K562 (cell line): ENCODE results near the gene POU2F3. TPM values are rescaled to one million over a fixed set of nuclear protein-coding genes. Genes with fewer than 3 reads are reported as not detected.

ENCODE experiments used
- ATAC-seq: fragments of 200-7000 bp; cut with Tn5 transposase; 3 replicates; pipeline ENCODE4 v1.9.1; 2020; ENCODE audit warnings: moderate library complexity
- BruUV-seq: library from RNA; stranded (reverse); fragments of 400-500 nt; replicated peaks from 2 replicates; lab custom pipeline; 2021; lab: Mats Ljungman, UMichigan
- CTCF ChIA-PET: fragments of 300-600 bp; formaldehyde crosslinking; extraction: SDS; loops from one replicate; lab custom pipeline; 2021; ENCODE audit warnings: low intra/inter-chr PET ratio; lab: Yijun Ruan, JAX
- POLR2A ChIA-PET: fragments of 300-600, 350-650 bp; sonication (Branson Sonifier 250); formaldehyde crosslinking; extraction: SDS; loops from one replicate; lab custom pipeline; 2021; ENCODE audit warnings: antibody characterized with exemption, inconsistent platforms; lab: Yijun Ruan, JAX
- DNase-seq, 4 experiments: peaks; one replicate each; pipeline versions ENCODE4 v3.0.0 to v3.0.0-alpha.2; 2011 to 2018; ENCODE audit warnings: low spot score in 3 of 4, mixed read lengths in 3 of 4; ENCODE audit errors: extremely low read depth in 1 of 4
- FAIRE-seq: peaks from 2 replicates; lab custom pipeline; 2011; peaks lifted over from hg19 to GRCh38; lab: Jason Lieb, UNC
- H2AFZ ChIP-seq: 2 replicates; pipeline ENCODE4 v1.6.0; 2011; ENCODE audit warnings: low read depth, low read length, control low read depth, inconsistent platforms
- H3K27ac ChIP-seq: fragments of 200-600 bp; 3 replicates; pipeline ENCODE4 v1.8.0; 2011; ENCODE audit warnings: low read depth, mild to moderate bottlenecking, control low read depth, inconsistent platforms, low read length, moderate library complexity, mixed read lengths; ENCODE audit errors: extremely low read depth
- H3K27me3 ChIP-seq, 2 experiments: fragments of 300-600 bp in 1 of 2; 2 replicates in 1 of 2; 3 replicates in 1 of 2; pipeline versions ENCODE4 v1.6.0 to v1.8.0; 2011; ENCODE audit warnings: inconsistent platforms in 2 of 2, low read length in 2 of 2, mild to moderate bottlenecking in 1 of 2, mixed read lengths in 1 of 2, moderate library complexity in 1 of 2; ENCODE audit not compliant: control insufficient read depth in 2 of 2, insufficient read depth in 2 of 2
- H3K36me3 ChIP-seq: fragments of 300-600 bp; 3 replicates; pipeline ENCODE4 v1.8.0; 2011; ENCODE audit warnings: mild to moderate bottlenecking, low read length, inconsistent platforms; ENCODE audit not compliant: control insufficient read depth, insufficient read depth
- H3K4me1 ChIP-seq, 2 experiments: fragments of 200-600 bp in 1 of 2; replicated peaks in 1 of 2; 2 replicates in 1 of 2; 3 replicates in 1 of 2; pipeline versions ENCODE4 v1.5.1 to v1.8.0; 2011; ENCODE audit warnings: inconsistent platforms in 2 of 2, low read length in 2 of 2, mild to moderate bottlenecking in 1 of 2, mixed read lengths in 1 of 2, moderate library complexity in 1 of 2; ENCODE audit not compliant: control insufficient read depth in 2 of 2, insufficient read depth in 2 of 2
- H3K4me2 ChIP-seq: 2 replicates; pipeline ENCODE4 v1.6.1; 2011; ENCODE audit warnings: low read length, control low read depth, inconsistent platforms, mixed read lengths; ENCODE audit not compliant: insufficient read depth
- H3K4me3 ChIP-seq: fragments of 200-600 bp; sonication (generic), shearing (Covaris generic); 2 replicates; pipeline ENCODE4 v1.5.1; 2016; ENCODE audit warnings: control low read depth, inconsistent platforms
- H3K79me2 ChIP-seq: fragments of 200-600 bp; 3 replicates; pipeline ENCODE4 v1.8.0; 2011; ENCODE audit warnings: low read length, inconsistent platforms; ENCODE audit not compliant: control insufficient read depth, insufficient read depth
- H3K9ac ChIP-seq, 2 experiments: 2 replicates each; pipeline versions ENCODE4 v1.6.0 to v1.6.1; 2011; ENCODE audit warnings: low read depth in 2 of 2, low read length in 2 of 2, control low read depth in 1 of 2, inconsistent platforms in 1 of 2, mild to moderate bottlenecking in 1 of 2, mixed read lengths in 1 of 2; ENCODE audit not compliant: insufficient read depth in 1 of 2
- H3K9me1 ChIP-seq: one replicate; pipeline ENCODE4 v1.6.0; 2011; ENCODE audit warnings: inconsistent platforms, mild to moderate bottlenecking, low read length, moderate library complexity; ENCODE audit not compliant: control insufficient read depth, insufficient read depth
- H3K9me3 ChIP-seq: replicated peaks from 2 replicates; pipeline ENCODE4 v1.5.1; 2011; ENCODE audit warnings: low read depth, low read length, inconsistent platforms; ENCODE audit not compliant: control insufficient read depth, insufficient read depth
- H4K20me1 ChIP-seq: replicated peaks from 2 replicates; pipeline ENCODE4 v1.6.1; 2011; ENCODE audit warnings: low read length, inconsistent platforms, mixed read lengths; ENCODE audit not compliant: control insufficient read depth, insufficient read depth
- NCOA1 ChIP-seq: fragments of 450-650 bp; IDR thresholded peaks from 2 replicates; pipeline ENCODE4 v1.6.1; 2016; ENCODE audit warnings: low read depth
- whole genome bisulfite sequencing: fragments of 100-300 bp; shearing (Covaris generic); methylation state at CpG from one replicate; pipeline ENCODE4 v1.1.6; 2016; ENCODE audit warnings: low coverage, mixed read lengths; ENCODE audit not compliant: insufficient coverage; ENCODE audit errors: missing lambda C conversion rate; 5-methylcytosine and 5-hydroxymethylcytosine counted together
- in situ Hi-C: fragments of 300-500 bp; cut with MboI; formaldehyde crosslinking; loops from 4 replicates; pipeline ENCODE4 v1.15.0; 2018; ENCODE audit warnings: inconsistent platforms, mixed read lengths
- intact Hi-C: fragments of 100-400 bp; cut with micrococcal nuclease; formaldehyde crosslinking; loops from 2 replicates; pipeline ENCODE4 v1.14.2; 2022
- polyA plus RNA-seq, 8 experiments: library from polyadenylated mRNA; depleted of rRNA in 4 of 8; stranded (reverse) in 5 of 8; unstranded in 3 of 8; fragments of >200 nt; fragmentation: Nextera tagmentation in 2 of 8; fragmentation: Illumina TruSeq in 1 of 8; extraction: Ambion mirVana in 2 of 8; extraction: Trizol in 1 of 8; gene quantifications; 2 replicates each; pipeline versions ENCODE4 v1.2.1 to v1.2.3, GENCODE V29; 2011 to 2014; ENCODE audit warnings: inconsistent platforms in 1 of 8, missing spikeins in 1 of 8
- total RNA-seq, 7 experiments: library from RNA; depleted of rRNA in 6 of 7; stranded (reverse); fragments of >200 nt in 6 of 7; fragmentation: Illumina TruSeq in 2 of 7; extraction: Trizol in 2 of 7; gene quantifications; 2 replicates each; pipeline versions ENCODE4 v1.2.1 to v1.2.3, GENCODE V29; 2011 to 2021; ENCODE audit warnings: low replicate concordance in 1 of 7
- TF ChIP-seq, protein P1 (sequence below), 3 experiments: IDR thresholded peaks in 2 of 3; conservative IDR thresholded peaks in 1 of 3; 2 replicates each; pipeline ENCODE4 v1.5.1; 2011 to 2012; ENCODE audit warnings: low read length in 3 of 3, mild to moderate bottlenecking in 3 of 3, control low read depth in 2 of 3, improper control_type of control experiment in 1 of 3, inconsistent platforms in 1 of 3, low read depth in 1 of 3, mixed read lengths in 1 of 3, moderate library complexity in 1 of 3; ENCODE audit not compliant: insufficient read depth in 2 of 3

The POU2F3 gene
- total and polyA plus RNA-seq, 9 of the 15 experiments (the other 6 are each of a cell fraction or from before 2014, with no cell fraction given) = not detected

DNA sequence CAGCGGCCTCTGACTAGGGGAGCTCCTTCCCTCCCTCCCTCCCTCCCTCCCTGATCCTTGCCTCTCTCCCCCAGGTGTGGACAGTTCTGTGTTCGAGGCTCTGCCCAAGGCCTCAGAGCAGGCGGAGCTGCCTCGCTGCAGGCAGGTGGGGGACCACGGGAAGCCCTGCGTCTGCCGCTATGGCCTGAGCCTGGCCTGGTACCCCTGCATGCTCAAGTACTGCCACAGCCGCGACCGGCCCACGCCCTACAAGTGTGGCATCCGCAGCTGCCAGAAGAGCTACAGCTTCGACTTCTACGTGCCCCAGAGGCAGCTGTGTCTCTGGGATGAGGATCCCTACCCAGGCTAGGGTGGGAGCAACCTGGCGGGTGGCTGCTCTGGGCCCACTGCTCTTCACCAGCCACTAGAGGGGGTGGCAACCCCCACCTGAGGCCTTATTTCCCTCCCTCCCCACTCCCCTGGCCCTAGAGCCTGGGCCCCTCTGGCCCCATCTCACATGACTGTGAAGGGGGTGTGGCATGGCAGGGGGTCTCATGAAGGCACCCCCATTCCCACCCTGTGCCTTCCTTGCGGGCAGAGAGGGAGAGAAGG, 11.1 kb upstream of the POU2F3 start:
- in situ Hi-C loops = loop anchor here (5.0 kb wide), 1 partner anchor 57 kb away; no protein-coding TSS in a partner anchor
- no peak for FAIRE-seq

More for the DNA sequence above, 11.1 kb upstream of the POU2F3 start:
- ChIA-PET POLR2A (interaction anchor here (0.6 to 0.7 kb wide), 2 partner anchors 65 to 113 kb away, joined by 3 read pairs; no protein-coding TSS in a partner anchor), CTCF (interaction anchor here (1.3 to 2.9 kb wide), 3 partner anchors 56 to 74 kb away, joined by 3 to 44 read pairs (median 9); no protein-coding TSS in a partner anchor)
- Histone ChIP-seq H3K9me3 (no peaks in the 10 kb centered on the region), H3K9ac (no peak overlapping the region), H3K4me3 (no peak overlapping the region), H3K4me1 (peaks cover 0 to 7% of the 10 kb centered on the region in 2 experiments; a peak in 1 of 5 replicates), H3K27me3 (peaks cover 8 to 28% of the 10 kb centered on the region in 2 experiments; a peak in 4 of 5 replicates), H3K27ac (no peak overlapping the region), H2AFZ (no peak overlapping the region)
- BruUV-seq = no TSS peak
- DNase-seq (peak; percentile 23 to 58 (median 46)), ATAC-seq (peak; percentile 81)
- 61% methylated on average over 12 of the region's 16 CpGs for WGBS
- no peak for TF ChIP-seq NCOA1
- TF ChIP-seq, protein P1, sequence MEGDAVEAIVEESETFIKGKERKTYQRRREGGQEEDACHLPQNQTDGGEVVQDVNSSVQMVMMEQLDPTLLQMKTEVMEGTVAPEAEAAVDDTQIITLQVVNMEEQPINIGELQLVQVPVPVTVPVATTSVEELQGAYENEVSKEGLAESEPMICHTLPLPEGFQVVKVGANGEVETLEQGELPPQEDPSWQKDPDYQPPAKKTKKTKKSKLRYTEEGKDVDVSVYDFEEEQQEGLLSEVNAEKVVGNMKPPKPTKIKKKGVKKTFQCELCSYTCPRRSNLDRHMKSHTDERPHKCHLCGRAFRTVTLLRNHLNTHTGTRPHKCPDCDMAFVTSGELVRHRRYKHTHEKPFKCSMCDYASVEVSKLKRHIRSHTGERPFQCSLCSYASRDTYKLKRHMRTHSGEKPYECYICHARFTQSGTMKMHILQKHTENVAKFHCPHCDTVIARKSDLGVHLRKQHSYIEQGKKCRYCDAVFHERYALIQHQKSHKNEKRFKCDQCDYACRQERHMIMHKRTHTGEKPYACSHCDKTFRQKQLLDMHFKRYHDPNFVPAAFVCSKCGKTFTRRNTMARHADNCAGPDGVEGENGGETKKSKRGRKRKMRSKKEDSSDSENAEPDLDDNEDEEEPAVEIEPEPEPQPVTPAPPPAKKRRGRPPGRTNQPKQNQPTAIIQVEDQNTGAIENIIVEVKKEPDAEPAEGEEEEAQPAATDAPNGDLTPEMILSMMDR (IDR thresholded peaks at IDR 0.05 in 2 of 3, conservative IDR thresholded peaks at IDR 0.05 in 1 of 3; ENCODE audit: insufficient read depth in 2 of 3, low read depth in 1 of 3, low read length in 3 of 3) = peak; percentile 26 to 47 (median 44)
- TF ChIP-seq, all 486 proteins: peak for 1
- no peaks in the 10 kb centered on the region for H3K36me3 ChIP-seq
- H3K9me1 ChIP-seq = no peaks in the 10 kb centered on the region
- intact Hi-C loops = loop anchor here (1.0 kb wide), 1 partner anchor 57 kb away; no protein-coding TSS in a partner anchor
- H4K20me1 ChIP-seq = peaks cover 3% of the 10 kb centered on the region
- no peak overlapping the region for H3K4me2 ChIP-seq
- no peaks in the 10 kb centered on the region for H3K79me2 ChIP-seq
